Mesenchymal stem cell (in vitro differentiated cells and primary cell): ENCODE data around the gene ATXN1L.
A peak's percentile ranks its signal among the peaks of the same experiment; 100 is the strongest.

ENCODE experiments used
- DNase-seq: peaks from one replicate; pipeline ENCODE4 v3.0.0-alpha.2; 2013
- H2AFZ ChIP-seq: one replicate; pipeline ENCODE4 v1.6.1; 2013; ENCODE audit warnings: low read depth, mild to moderate bottlenecking, control low read depth, inconsistent platforms, low read length, moderate library complexity
- H2AK5ac ChIP-seq: 2 replicates; pipeline ENCODE4 v1.6.1; 2013; ENCODE audit warnings: low read length, moderate library complexity, mild to moderate bottlenecking, inconsistent platforms; ENCODE audit not compliant: severe bottlenecking
- H2BK120ac ChIP-seq: one replicate; pipeline ENCODE4 v1.6.1; 2013; ENCODE audit warnings: low read depth, mild to moderate bottlenecking, inconsistent platforms, low read length, moderate library complexity
- H2BK12ac ChIP-seq, 2 experiments: one replicate each; pipeline ENCODE4 v1.6.1; 2013; ENCODE audit warnings: inconsistent platforms in 2 of 2, low read length in 2 of 2, mild to moderate bottlenecking in 2 of 2, moderate library complexity in 2 of 2, control low read depth in 1 of 2
- H2BK15ac ChIP-seq: one replicate; pipeline ENCODE4 v1.6.1; 2013; ENCODE audit warnings: mild to moderate bottlenecking, low read depth, inconsistent platforms; ENCODE audit not compliant: poor library complexity, severe bottlenecking
- H2BK5ac ChIP-seq: 2 replicates; pipeline ENCODE4 v1.6.1; 2013; ENCODE audit warnings: low read depth, mild to moderate bottlenecking, low read length, control low read depth, inconsistent platforms; ENCODE audit not compliant: poor library complexity, severe bottlenecking
- H3K14ac ChIP-seq, 2 experiments: one replicate each; pipeline ENCODE4 v1.6.1; 2013; ENCODE audit warnings: inconsistent platforms in 2 of 2, low read length in 2 of 2, control low read depth in 1 of 2, mild to moderate bottlenecking in 1 of 2, moderate library complexity in 1 of 2
- H3K18ac ChIP-seq, 2 experiments: one replicate each; pipeline ENCODE4 v1.6.1; 2013; ENCODE audit warnings: inconsistent platforms in 2 of 2, low read length in 2 of 2, control low read depth in 1 of 2, low read depth in 1 of 2, mild to moderate bottlenecking in 1 of 2
- H3K23ac ChIP-seq, 2 experiments: one replicate each; pipeline ENCODE4 v1.6.1; 2013; ENCODE audit warnings: inconsistent platforms in 2 of 2, low read length in 2 of 2, mild to moderate bottlenecking in 2 of 2, moderate library complexity in 2 of 2, control low read depth in 1 of 2
- H3K27ac ChIP-seq: 2 replicates; pipeline ENCODE4 v1.5.1; 2013; ENCODE audit warnings: mild to moderate bottlenecking, moderate library complexity, low read length, control low read depth, inconsistent platforms; ENCODE audit not compliant: poor library complexity, severe bottlenecking
- H3K27me3 ChIP-seq, 2 experiments: 2 replicates each; pipeline versions ENCODE4 v1.6.1 to v1.7.0; 2013; ENCODE audit warnings: low read length in 2 of 2, mild to moderate bottlenecking in 2 of 2, moderate library complexity in 2 of 2, control low read depth in 1 of 2, inconsistent platforms in 1 of 2; ENCODE audit not compliant: control insufficient read depth in 1 of 2, insufficient read depth in 1 of 2
- H3K36me3 ChIP-seq, 2 experiments: 2 replicates each; pipeline versions ENCODE4 v1.6.1 to v1.7.0; 2013; ENCODE audit warnings: low read length in 2 of 2, control low read depth in 1 of 2, inconsistent platforms in 1 of 2, low read depth in 1 of 2, mild to moderate bottlenecking in 1 of 2; ENCODE audit not compliant: insufficient read depth in 2 of 2, control insufficient read depth in 1 of 2
- H3K4ac ChIP-seq, 2 experiments: one replicate each; pipeline ENCODE4 v1.6.1; 2013; ENCODE audit warnings: inconsistent platforms in 2 of 2, low read length in 2 of 2, mild to moderate bottlenecking in 2 of 2, moderate library complexity in 2 of 2, control low read depth in 1 of 2, low read depth in 1 of 2
- H3K4me1 ChIP-seq: 2 replicates; pipeline ENCODE4 v1.6.1; 2013; ENCODE audit warnings: low read depth, low read length, control low read depth; ENCODE audit not compliant: control insufficient read depth, insufficient read depth
- H3K4me2 ChIP-seq: 2 replicates; pipeline ENCODE4 v1.6.1; 2013; ENCODE audit warnings: low read length, mild to moderate bottlenecking, inconsistent platforms; ENCODE audit not compliant: poor library complexity, severe bottlenecking
- H3K4me3 ChIP-seq, 2 experiments: 2 replicates each; pipeline versions ENCODE4 v1.5.1 to v1.7.0; 2013; ENCODE audit warnings: low read length in 2 of 2, mild to moderate bottlenecking in 2 of 2, control low read depth in 1 of 2, low read depth in 1 of 2; ENCODE audit not compliant: insufficient read depth in 1 of 2
- H3K79me1 ChIP-seq: replicated peaks from 2 replicates; pipeline ENCODE4 v1.6.1; 2013; ENCODE audit warnings: mild to moderate bottlenecking, control low read depth, low read length, inconsistent platforms; ENCODE audit not compliant: poor library complexity, severe bottlenecking
- H3K9ac ChIP-seq: 2 replicates; pipeline ENCODE4 v1.7.0; 2013; ENCODE audit warnings: mild to moderate bottlenecking, low read length, moderate library complexity
- H3K9me3 ChIP-seq: 2 replicates; pipeline ENCODE4 v1.7.0; 2013; ENCODE audit warnings: mild to moderate bottlenecking, low read length; ENCODE audit not compliant: control insufficient read depth
- H4K8ac ChIP-seq: one replicate; pipeline ENCODE4 v1.6.1; 2013; ENCODE audit warnings: inconsistent platforms, mild to moderate bottlenecking, low read length, moderate library complexity
- H4K91ac ChIP-seq: one replicate; pipeline ENCODE4 v1.6.1; 2013; ENCODE audit warnings: mild to moderate bottlenecking, low read length, inconsistent platforms
- WGBS: methylation state at CpG from one replicate; pipeline ENCODE4 v1.1.7; 2013; ENCODE audit warnings: mixed read lengths; 5-methylcytosine and 5-hydroxymethylcytosine counted together

Gene ATXN1L

DNA sequence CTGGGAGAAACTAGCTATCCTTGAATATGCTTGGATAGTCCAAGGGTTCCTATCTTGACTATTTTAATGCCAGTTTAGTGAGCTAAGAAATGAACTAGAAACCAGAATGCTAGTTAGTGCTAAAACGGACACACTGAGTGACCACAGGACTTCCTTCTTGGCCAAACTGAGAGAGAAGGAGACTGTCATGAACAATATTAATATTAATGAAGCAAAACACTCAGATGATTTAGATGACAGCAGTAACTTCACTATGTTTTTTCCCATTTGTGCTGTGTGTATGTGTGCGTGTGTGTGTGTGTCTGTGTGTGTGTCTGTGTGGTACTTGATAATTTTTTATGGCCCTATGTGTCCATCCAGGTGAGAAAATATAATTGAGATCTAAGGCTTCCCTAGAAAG is 2.2 kb upstream of the ATXN1L start:
- H3K4me3 ChIP-seq = no peak overlapping the region
- H2BK120ac ChIP-seq = no peak overlapping the region
- no peak overlapping the region for H2BK12ac ChIP-seq
- H3K4ac ChIP-seq = no peak overlapping the region
- no peaks in the 10 kb centered on the region for H3K9me3 ChIP-seq
- peaks cover 5% of the 10 kb centered on the region for H3K4me1 ChIP-seq
- no peak for DNase-seq
- H3K36me3 ChIP-seq = peaks cover 0 to 10% of the 10 kb centered on the region in 2 experiments
- WGBS = 88% methylated on average over 2 of the region's 2 CpGs
- H2AK5ac ChIP-seq = no peak overlapping the region
- H2BK15ac ChIP-seq = no peak overlapping the region
- H2BK5ac ChIP-seq = no peak overlapping the region
- H3K4me2 ChIP-seq = no peak overlapping the region
- H3K23ac ChIP-seq = no peak overlapping the region
- no peak overlapping the region for H4K8ac ChIP-seq
- no peak overlapping the region for H3K9ac ChIP-seq
- H3K27me3 ChIP-seq = no peaks in the 10 kb centered on the region
- H4K91ac ChIP-seq = no peak overlapping the region
- H3K27ac ChIP-seq = no peak overlapping the region
- H3K18ac ChIP-seq = no peak overlapping the region
- H3K79me1 ChIP-seq = peaks cover 7% of the 10 kb centered on the region
- H2AFZ ChIP-seq = no peak overlapping the region
- H3K14ac ChIP-seq = no peak overlapping the region

DNA sequence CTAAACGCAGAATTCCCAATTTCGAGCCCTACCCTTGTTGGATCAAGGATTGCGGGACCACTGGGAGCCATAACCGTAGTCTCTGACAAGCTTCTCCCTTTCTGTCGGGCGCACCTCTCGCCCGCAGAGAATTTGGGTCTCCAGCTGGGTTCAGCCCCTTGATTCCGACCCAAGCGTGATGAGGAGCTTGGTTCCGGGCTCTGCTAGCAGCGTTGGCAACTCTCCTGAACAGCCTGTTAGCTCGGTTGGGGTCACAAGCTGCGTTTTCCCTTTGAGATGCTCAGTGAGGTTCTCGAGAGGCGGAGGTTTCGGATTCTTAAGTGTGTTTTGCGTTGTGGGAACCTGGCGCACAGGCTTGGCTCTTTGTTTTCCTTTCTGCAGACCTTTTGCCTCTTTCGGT is 655 bp downstream of the ATXN1L start:
- H3K9me3 ChIP-seq = no peaks in the 10 kb centered on the region
- no peak overlapping the region for H2BK12ac ChIP-seq
- peaks cover 31% of the 10 kb centered on the region for H3K79me1 ChIP-seq
- H4K8ac ChIP-seq = no peak overlapping the region
- H3K4ac ChIP-seq = peak overlapping the region in 1 of 2 experiments; percentile 73
- no peak overlapping the region for H2BK120ac ChIP-seq
- H3K36me3 ChIP-seq = peaks cover 26 to 37% of the 10 kb centered on the region in 2 experiments
- peak overlapping the region; percentile 32 for H2AFZ ChIP-seq
- H3K4me2 ChIP-seq = peak overlapping the region; percentile 82
- peak; percentile 39 for DNase-seq
- H3K9ac ChIP-seq = peak overlapping the region; percentile 99
- no peak overlapping the region for H3K14ac ChIP-seq
- no peak overlapping the region for H3K23ac ChIP-seq
- H3K18ac ChIP-seq = peak overlapping the region in 1 of 2 experiments; percentile 56
- H2BK5ac ChIP-seq = no peak overlapping the region
- H3K27me3 ChIP-seq = no peaks in the 10 kb centered on the region
- H3K4me3 ChIP-seq = peak overlapping the region; percentile 91 to 96
- H3K4me1 ChIP-seq = peaks cover 5% of the 10 kb centered on the region
- no peak overlapping the region for H2BK15ac ChIP-seq
- H3K27ac ChIP-seq = no peak overlapping the region
- no peak overlapping the region for H2AK5ac ChIP-seq
- no peak overlapping the region for H4K91ac ChIP-seq
- WGBS = 3% methylated on average over 20 of the region's 20 CpGs

DNA sequence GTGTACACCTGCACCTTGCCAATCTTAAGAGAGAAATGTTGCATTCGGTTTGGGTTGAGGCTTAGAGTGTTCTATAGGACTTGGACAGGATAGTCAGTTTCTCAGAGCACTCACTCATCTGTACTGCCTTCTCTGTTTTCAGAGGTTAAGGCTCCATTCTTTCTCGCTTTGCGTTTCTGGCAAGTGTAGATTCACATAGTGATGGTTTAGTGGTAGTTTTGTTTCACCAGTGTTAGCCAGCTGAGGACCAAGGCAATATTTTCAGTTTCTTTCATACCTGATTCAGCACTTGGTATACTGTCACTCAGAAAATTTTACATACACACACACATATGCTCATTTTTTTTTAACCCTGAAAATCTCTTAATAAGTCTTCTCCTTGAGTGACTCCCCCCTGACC is 1.3 kb downstream of the ATXN1L start:
- Histone ChIP-seq H2BK5ac (no peak overlapping the region), H3K18ac (no peak overlapping the region), H3K79me1 (peaks cover 38% of the 10 kb centered on the region), H3K27ac (no peak overlapping the region), H3K27me3 (no peaks in the 10 kb centered on the region), H2AFZ (no peak overlapping the region), H2BK120ac (no peak overlapping the region), H4K91ac (no peak overlapping the region), H3K4me3 (peak overlapping the region in 1 of 2 experiments; percentile 96), H3K4me1 (peaks cover 4% of the 10 kb centered on the region), H3K4me2 (peak overlapping the region; percentile 82), H2BK15ac (no peak overlapping the region), H2AK5ac (no peak overlapping the region), H3K9me3 (no peaks in the 10 kb centered on the region), H4K8ac (no peak overlapping the region), H3K4ac (no peak overlapping the region), H3K9ac (peak overlapping the region; percentile 99), H3K14ac (no peak overlapping the region), H3K36me3 (peaks cover 32 to 38% of the 10 kb centered on the region in 2 experiments), H2BK12ac (no peak overlapping the region), H3K23ac (no peak overlapping the region)
- WGBS = no CpG with 5 or more reads among the region's 3 CpGs
- no peak for DNase-seq

DNA sequence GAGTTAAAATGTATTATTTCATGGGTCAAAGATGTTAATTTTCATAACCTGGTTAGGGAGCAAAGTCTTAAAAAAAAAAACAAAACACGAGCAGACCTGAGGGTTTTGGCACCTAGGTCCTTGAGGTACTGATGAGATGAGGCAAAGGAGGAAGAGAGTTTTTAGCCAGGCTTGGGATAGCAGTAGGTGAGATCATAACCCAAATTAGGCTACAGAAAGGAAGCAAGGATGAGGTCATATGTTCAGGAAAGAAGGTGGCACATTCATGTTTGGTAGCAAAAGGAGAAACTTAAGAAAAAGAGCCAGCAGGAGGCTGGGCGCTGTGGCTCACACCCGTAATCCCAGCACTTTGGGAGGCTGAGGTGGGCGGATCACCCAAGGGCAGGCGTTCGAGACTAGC is 2.8 kb downstream of the ATXN1L start:
- 98% methylated on average over 6 of the region's 6 CpGs for WGBS
- Histone ChIP-seq H2AK5ac (no peak overlapping the region), H4K8ac (no peak overlapping the region), H4K91ac (no peak overlapping the region), H3K4me1 (peaks cover 3% of the 10 kb centered on the region), H3K4ac (no peak overlapping the region), H2BK12ac (no peak overlapping the region), H2BK5ac (no peak overlapping the region), H3K4me2 (no peak overlapping the region), H3K27me3 (no peaks in the 10 kb centered on the region), H2BK120ac (no peak overlapping the region), H3K14ac (no peak overlapping the region), H3K36me3 (peaks cover 43 to 48% of the 10 kb centered on the region in 2 experiments), H3K23ac (no peak overlapping the region), H2AFZ (no peak overlapping the region), H3K4me3 (no peak overlapping the region), H3K9me3 (no peaks in the 10 kb centered on the region), H2BK15ac (no peak overlapping the region), H3K9ac (no peak overlapping the region), H3K79me1 (peaks cover 52% of the 10 kb centered on the region), H3K27ac (no peak overlapping the region), H3K18ac (no peak overlapping the region)
- DNase-seq = no peak
